Measurements from ENCODE around the gene GLCE. TPM values are rescaled to one million over a fixed set of nuclear protein-coding genes. Genes with fewer than 3 reads are reported as not detected.

GLCE gene
- total RNA-seq, 1 experiment from 2014 or later, result 6.4 TPM

DNA sequence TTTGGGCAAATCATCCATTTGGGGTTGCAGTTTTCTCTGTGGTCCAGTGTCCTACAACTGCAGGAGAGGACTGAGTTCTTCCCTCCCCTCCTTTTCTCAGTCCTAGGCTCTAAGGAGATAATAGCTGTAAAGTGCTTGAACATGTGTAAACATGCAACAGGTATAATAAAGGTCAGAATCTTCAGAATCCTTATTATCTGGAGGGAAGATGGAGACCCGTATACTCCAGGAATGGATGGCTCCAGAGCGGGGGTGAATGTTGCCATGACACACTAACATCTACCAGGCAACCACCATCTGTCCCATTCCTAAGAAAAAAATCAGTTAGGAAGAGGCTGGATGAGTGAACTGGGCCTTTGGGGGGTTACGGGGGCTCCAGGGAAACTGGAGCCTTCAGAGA, 39.7 kb upstream of the GLCE start:
- H2AFZ ChIP-seq (ENCODE audit: low read length), result no peak overlapping the region
- no peaks in the 10 kb centered on the region for H3K36me3 ChIP-seq (ENCODE audit: insufficient read depth, low read length)
- DNase-seq, result no peak
- H3K27me3 ChIP-seq (ENCODE audit: low read length), result no peaks in the 10 kb centered on the region
- no peak overlapping the region for H3K27ac ChIP-seq (ENCODE audit: low read length)
- H3K79me2 ChIP-seq (ENCODE audit: low read length), result no peaks in the 10 kb centered on the region
- H4K20me1 ChIP-seq (ENCODE audit: insufficient read depth, low read depth, low read length), result no peaks in the 10 kb centered on the region
- H3K4me2 ChIP-seq (ENCODE audit: low read depth, low read length, poor library complexity, severe bottlenecking), result no peak overlapping the region
- H3K9me3 ChIP-seq (ENCODE audit: low read length), result no peaks in the 10 kb centered on the region
- H3K9me2 ChIP-seq (replicated peaks; ENCODE audit: insufficient read depth, low read length), result no peaks in the 10 kb centered on the region
- H3K9ac ChIP-seq (ENCODE audit: low read length), result no peak overlapping the region
- H3K4me1 ChIP-seq (ENCODE audit: low read length), result no peaks in the 10 kb centered on the region
- no peak overlapping the region for H3K4me3 ChIP-seq (ENCODE audit: low read length)

DNA sequence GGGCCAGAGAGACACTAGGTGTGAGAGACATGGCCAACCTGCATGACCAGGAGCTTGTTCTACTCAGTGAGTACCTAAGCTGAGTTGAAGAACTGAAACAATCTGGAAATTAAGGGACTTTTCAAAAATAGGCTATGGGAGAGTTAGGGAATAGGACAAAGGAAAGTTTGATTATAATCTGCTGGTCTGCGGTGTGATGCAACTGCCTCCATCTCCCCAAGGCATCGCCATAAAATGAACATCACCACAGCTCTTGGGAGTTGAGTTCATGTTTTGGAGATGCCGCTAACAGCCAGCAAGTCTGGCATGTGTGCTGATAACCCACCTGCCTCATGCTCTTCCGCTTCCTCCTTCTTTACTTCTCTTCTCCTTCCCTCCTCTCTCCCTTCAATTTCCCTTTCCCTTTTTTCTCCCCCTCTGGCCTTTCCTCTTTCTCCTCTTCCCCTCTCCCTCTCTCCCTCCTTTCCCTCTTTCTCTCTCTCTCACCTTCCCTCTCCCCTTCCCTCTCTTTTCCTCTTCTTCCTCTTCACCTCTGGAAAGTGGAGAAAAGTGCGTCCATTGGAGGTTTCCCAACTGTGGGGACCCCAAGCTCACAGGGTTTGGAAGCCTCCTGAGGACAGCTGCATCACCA, 39.1 kb upstream of the GLCE start:
- H3K27me3 ChIP-seq (ENCODE audit: low read length), result no peaks in the 10 kb centered on the region
- no peaks in the 10 kb centered on the region for H3K9me3 ChIP-seq (ENCODE audit: low read length)
- no peaks in the 10 kb centered on the region for H3K9me2 ChIP-seq (replicated peaks; ENCODE audit: insufficient read depth, low read length)
- no peaks in the 10 kb centered on the region for H3K79me2 ChIP-seq (ENCODE audit: low read length)
- H3K27ac ChIP-seq (ENCODE audit: low read length), result no peak overlapping the region
- H2AFZ ChIP-seq (ENCODE audit: low read length), result no peak overlapping the region
- no peaks in the 10 kb centered on the region for H3K36me3 ChIP-seq (ENCODE audit: insufficient read depth, low read length)
- no peak overlapping the region for H3K9ac ChIP-seq (ENCODE audit: low read length)
- no peaks in the 10 kb centered on the region for H3K4me1 ChIP-seq (ENCODE audit: low read length)
- no peak for DNase-seq
- no peak overlapping the region for H3K4me2 ChIP-seq (ENCODE audit: low read depth, low read length, poor library complexity, severe bottlenecking)
- no peaks in the 10 kb centered on the region for H4K20me1 ChIP-seq (ENCODE audit: insufficient read depth, low read depth, low read length)
- H3K4me3 ChIP-seq (ENCODE audit: low read length), result no peak overlapping the region

- no peaks in the 10 kb centered on the region for H3K4me1 ChIP-seq (ENCODE audit: low read length)
- no peak overlapping the region for H3K9ac ChIP-seq (ENCODE audit: low read length)
- H3K79me2 ChIP-seq (ENCODE audit: low read length), result no peaks in the 10 kb centered on the region
- H3K27me3 ChIP-seq (ENCODE audit: low read length), result no peaks in the 10 kb centered on the region
- no peaks in the 10 kb centered on the region for H3K9me3 ChIP-seq (ENCODE audit: low read length)
- no peaks in the 10 kb centered on the region for H3K9me2 ChIP-seq (replicated peaks; ENCODE audit: insufficient read depth, low read length)
- H3K27ac ChIP-seq (ENCODE audit: low read length), result no peak overlapping the region
- H2AFZ ChIP-seq (ENCODE audit: low read length), result no peak overlapping the region
- no peak overlapping the region for H3K4me3 ChIP-seq (ENCODE audit: low read length)
- no peak for DNase-seq
- no peaks in the 10 kb centered on the region for H4K20me1 ChIP-seq (ENCODE audit: insufficient read depth, low read depth, low read length)
- H3K4me2 ChIP-seq (ENCODE audit: low read depth, low read length, poor library complexity, severe bottlenecking), result no peak overlapping the region
- H3K36me3 ChIP-seq (ENCODE audit: insufficient read depth, low read length), result no peaks in the 10 kb centered on the region
These were observed 35.2 kb upstream of the GLCE start for GRCh38 chr15:69125236-69125635.

DNA sequence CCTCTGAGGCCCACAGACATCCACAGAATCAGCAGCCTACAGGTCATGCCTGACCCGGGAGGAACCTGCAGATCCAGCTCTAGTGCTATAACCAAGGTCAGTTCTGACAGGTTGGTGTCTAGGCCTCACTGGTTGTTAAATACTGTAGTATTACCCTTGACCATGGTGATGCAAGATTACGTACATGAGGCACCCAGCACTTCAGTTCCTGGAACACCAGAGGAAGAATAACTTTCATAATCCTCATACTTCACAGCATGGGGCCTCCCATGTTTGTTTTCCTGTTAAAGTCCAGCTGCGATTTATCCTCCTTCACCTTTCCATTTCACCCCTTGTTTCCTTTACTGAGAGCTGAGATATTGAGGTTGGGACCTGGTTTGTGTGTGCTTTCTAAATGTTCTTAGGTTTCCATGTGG, 34.4 kb upstream of the GLCE start:
- Histone ChIP-seq H4K20me1 (ENCODE audit: insufficient read depth, low read depth, low read length) (no peaks in the 10 kb centered on the region), H3K4me3 (ENCODE audit: low read length) (no peak overlapping the region), H3K79me2 (ENCODE audit: low read length) (no peaks in the 10 kb centered on the region), H2AFZ (ENCODE audit: low read length) (no peak overlapping the region), H3K36me3 (ENCODE audit: insufficient read depth, low read length) (no peaks in the 10 kb centered on the region), H3K27ac (ENCODE audit: low read length) (no peak overlapping the region), H3K27me3 (ENCODE audit: low read length) (no peaks in the 10 kb centered on the region), H3K9me3 (ENCODE audit: low read length) (no peaks in the 10 kb centered on the region), H3K9me2 (replicated peaks; ENCODE audit: insufficient read depth, low read length) (no peaks in the 10 kb centered on the region), H3K4me1 (ENCODE audit: low read length) (no peaks in the 10 kb centered on the region), H3K4me2 (ENCODE audit: low read depth, low read length, poor library complexity, severe bottlenecking) (no peak overlapping the region), H3K9ac (ENCODE audit: low read length) (no peak overlapping the region)
- no peak for DNase-seq

DNA sequence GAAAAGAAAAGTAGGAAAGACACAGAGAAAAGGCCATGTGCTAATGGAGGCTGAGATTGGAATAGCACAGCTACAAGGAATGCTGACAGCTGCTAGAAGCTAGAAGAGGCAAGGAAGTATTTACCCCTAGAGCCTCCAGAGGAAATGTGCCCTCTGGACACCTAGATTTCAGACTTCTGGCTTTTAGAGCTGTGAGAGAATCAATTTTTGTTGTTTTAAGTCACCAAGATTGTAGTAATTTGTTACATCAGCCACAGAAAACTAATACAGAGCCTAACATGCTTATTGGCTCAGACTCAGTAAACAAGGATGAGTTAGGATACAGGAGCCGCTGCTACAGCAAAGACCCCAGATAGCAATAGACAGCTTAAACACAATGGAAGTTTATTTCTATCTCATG, 33.1 kb upstream of the GLCE start:
- H2AFZ ChIP-seq (ENCODE audit: low read length), result no peak overlapping the region
- no peak overlapping the region for H3K4me3 ChIP-seq (ENCODE audit: low read length)
- H3K27me3 ChIP-seq (ENCODE audit: low read length), result no peaks in the 10 kb centered on the region
- no peaks in the 10 kb centered on the region for H3K9me2 ChIP-seq (replicated peaks; ENCODE audit: insufficient read depth, low read length)
- no peaks in the 10 kb centered on the region for H3K36me3 ChIP-seq (ENCODE audit: insufficient read depth, low read length)
- no peaks in the 10 kb centered on the region for H3K9me3 ChIP-seq (ENCODE audit: low read length)
- H3K27ac ChIP-seq (ENCODE audit: low read length), result no peak overlapping the region
- peaks cover 10% of the 10 kb centered on the region for H3K4me1 ChIP-seq (ENCODE audit: low read length)
- DNase-seq, result peak; percentile 6
- H3K9ac ChIP-seq (ENCODE audit: low read length), result no peak overlapping the region
- no peak overlapping the region for H3K4me2 ChIP-seq (ENCODE audit: low read depth, low read length, poor library complexity, severe bottlenecking)
- H3K79me2 ChIP-seq (ENCODE audit: low read length), result no peaks in the 10 kb centered on the region
- no peaks in the 10 kb centered on the region for H4K20me1 ChIP-seq (ENCODE audit: insufficient read depth, low read depth, low read length)

DNA sequence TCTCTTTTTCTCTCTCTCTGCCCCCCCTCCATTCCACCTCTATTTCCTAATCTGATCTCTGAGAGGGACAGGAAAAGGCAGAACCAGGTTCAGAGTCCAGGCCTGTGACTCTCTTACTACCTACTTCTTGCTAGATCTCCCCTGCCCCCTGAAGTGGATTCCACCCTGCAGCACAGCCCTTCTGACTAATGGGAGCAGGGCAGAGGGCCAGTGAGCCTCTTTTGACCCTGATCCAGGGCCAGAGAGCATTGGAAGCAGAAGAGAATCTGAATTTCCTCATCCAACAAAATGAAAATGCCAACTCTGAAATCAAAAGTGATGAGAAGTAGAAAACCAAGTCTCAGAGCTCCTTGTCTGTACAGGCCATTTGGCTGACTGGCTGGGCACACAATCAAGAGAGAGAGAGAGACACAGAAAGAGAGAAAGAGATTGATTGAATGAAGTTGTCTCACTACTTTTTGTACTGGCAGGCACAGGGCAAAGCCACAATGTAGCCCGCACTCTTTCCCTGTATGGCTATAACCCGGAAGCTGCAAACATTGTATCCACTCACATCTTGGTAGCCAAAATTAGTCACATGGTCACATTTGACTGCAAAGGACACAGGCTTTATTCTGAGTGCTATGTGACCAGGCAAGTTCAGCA, 31.6 kb upstream of the GLCE start:
- Histone ChIP-seq H3K36me3 (ENCODE audit: insufficient read depth, low read length) (no peaks in the 10 kb centered on the region), H3K4me2 (ENCODE audit: low read depth, low read length, poor library complexity, severe bottlenecking) (no peak overlapping the region), H3K9ac (ENCODE audit: low read length) (no peak overlapping the region), H4K20me1 (ENCODE audit: insufficient read depth, low read depth, low read length) (no peaks in the 10 kb centered on the region), H3K79me2 (ENCODE audit: low read length) (no peaks in the 10 kb centered on the region), H3K27me3 (ENCODE audit: low read length) (no peaks in the 10 kb centered on the region), H3K9me3 (ENCODE audit: low read length) (no peaks in the 10 kb centered on the region), H3K4me1 (ENCODE audit: low read length) (peaks cover 11% of the 10 kb centered on the region), H2AFZ (ENCODE audit: low read length) (no peak overlapping the region), H3K4me3 (ENCODE audit: low read length) (no peak overlapping the region), H3K9me2 (replicated peaks; ENCODE audit: insufficient read depth, low read length) (no peaks in the 10 kb centered on the region), H3K27ac (ENCODE audit: low read length) (no peak overlapping the region)
- DNase-seq, result peak; percentile 26

DNA sequence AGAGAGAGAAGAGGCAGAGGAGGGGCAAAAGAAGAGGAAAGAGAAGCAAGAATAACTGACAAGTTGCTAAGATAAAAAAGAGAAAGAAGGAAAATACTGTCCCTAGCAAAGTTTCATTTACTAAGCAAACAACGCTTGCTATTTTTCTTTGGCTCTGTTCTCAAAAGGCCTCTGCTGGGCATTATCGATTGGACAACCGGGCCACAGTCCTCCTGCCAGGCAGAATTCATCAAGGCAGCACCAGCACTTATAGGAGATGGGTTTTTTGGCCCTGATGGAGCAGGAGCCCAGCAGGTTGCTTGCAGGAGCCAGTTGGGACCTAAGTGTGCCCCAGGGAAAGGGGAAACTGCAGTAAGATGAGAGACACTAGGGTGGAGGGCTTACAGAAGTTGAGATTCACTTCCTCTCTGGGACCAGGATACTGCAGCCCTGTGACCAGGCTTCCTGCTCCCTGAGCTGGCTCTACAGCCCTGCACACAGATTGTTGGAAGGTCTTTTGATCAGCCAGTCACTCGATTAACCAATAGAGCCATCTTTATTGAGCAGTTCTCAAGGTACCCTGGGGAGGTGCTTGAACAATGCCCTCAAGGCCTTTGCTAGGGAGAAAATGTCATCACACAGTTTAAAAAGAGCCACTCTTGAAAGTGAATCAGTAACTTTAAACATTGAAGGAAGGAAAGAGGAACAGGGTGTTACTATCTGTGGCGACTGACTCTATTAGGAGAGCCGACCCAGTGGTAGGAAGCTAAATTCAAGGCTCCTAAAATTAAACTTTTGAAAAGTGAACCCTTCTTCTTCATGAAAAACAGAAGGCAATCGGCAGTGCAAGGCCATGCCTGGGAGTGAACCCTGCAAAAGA, 28.8 kb upstream of the GLCE start:
- Histone ChIP-seq H3K79me2 (ENCODE audit: low read length) (no peaks in the 10 kb centered on the region), H2AFZ (ENCODE audit: low read length) (no peak overlapping the region), H3K4me3 (ENCODE audit: low read length) (no peak overlapping the region), H3K27me3 (ENCODE audit: low read length) (no peaks in the 10 kb centered on the region), H4K20me1 (ENCODE audit: insufficient read depth, low read depth, low read length) (no peaks in the 10 kb centered on the region), H3K27ac (ENCODE audit: low read length) (no peak overlapping the region), H3K9me2 (replicated peaks; ENCODE audit: insufficient read depth, low read length) (no peaks in the 10 kb centered on the region), H3K36me3 (ENCODE audit: insufficient read depth, low read length) (no peaks in the 10 kb centered on the region), H3K9me3 (ENCODE audit: low read length) (no peaks in the 10 kb centered on the region), H3K4me2 (ENCODE audit: low read depth, low read length, poor library complexity, severe bottlenecking) (no peak overlapping the region), H3K4me1 (ENCODE audit: low read length) (peaks cover 11% of the 10 kb centered on the region), H3K9ac (ENCODE audit: low read length) (no peak overlapping the region)
- DNase-seq, result peak; percentile 51

DNA sequence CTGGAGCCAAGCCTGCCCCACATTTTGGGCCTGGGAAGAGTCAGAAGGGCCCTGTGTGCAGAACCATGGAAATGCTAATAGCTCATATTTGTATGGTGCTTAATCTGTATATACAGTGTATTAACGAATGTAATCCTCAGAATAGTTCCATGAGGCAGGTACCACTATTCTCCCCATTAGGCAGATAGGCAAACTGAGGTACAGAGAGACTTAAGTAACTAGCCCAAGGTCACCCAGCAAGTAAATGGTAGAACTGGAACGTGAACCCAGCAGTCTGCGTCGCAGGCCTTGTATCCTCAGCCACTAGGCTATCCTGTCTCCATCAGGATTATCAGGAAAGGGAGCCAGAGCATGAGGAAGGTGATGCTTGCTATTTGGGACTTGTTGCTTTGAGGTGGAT, 28.0 kb upstream of the GLCE start:
- Histone ChIP-seq H3K4me2 (ENCODE audit: low read depth, low read length, poor library complexity, severe bottlenecking) (no peak overlapping the region), H3K9me2 (replicated peaks; ENCODE audit: insufficient read depth, low read length) (no peaks in the 10 kb centered on the region), H3K27ac (ENCODE audit: low read length) (no peak overlapping the region), H4K20me1 (ENCODE audit: insufficient read depth, low read depth, low read length) (no peaks in the 10 kb centered on the region), H3K9ac (ENCODE audit: low read length) (no peak overlapping the region), H3K36me3 (ENCODE audit: insufficient read depth, low read length) (no peaks in the 10 kb centered on the region), H3K4me1 (ENCODE audit: low read length) (peaks cover 11% of the 10 kb centered on the region), H3K9me3 (ENCODE audit: low read length) (no peaks in the 10 kb centered on the region), H3K4me3 (ENCODE audit: low read length) (no peak overlapping the region), H2AFZ (ENCODE audit: low read length) (no peak overlapping the region), H3K79me2 (ENCODE audit: low read length) (no peaks in the 10 kb centered on the region), H3K27me3 (ENCODE audit: low read length) (no peaks in the 10 kb centered on the region)
- no peak for DNase-seq

Measured in Karpas-422 (cell line).